Panc1 (cell line): ENCODE results near the gene CHD6. TPM values are rescaled to one million over a fixed set of nuclear protein-coding genes. Genes with fewer than 3 reads are reported as not detected.

Experiments used
- ATAC-seq: fragments of 200-7000 bp; cut with Tn5 transposase; 2 replicates; pipeline ENCODE4 v1.9.1; 2020; ENCODE audit warnings: mild to moderate bottlenecking, moderate library complexity
- BruUV-seq: library from RNA; stranded (reverse); fragments of 400-500 nt; replicated peaks from 2 replicates; lab custom pipeline; 2021; lab: Mats Ljungman, UMichigan
- CTCF ChIA-PET: fragments of 300-600 bp; sonication (Branson Sonifier 250); formaldehyde crosslinking; loops from one replicate; lab custom pipeline; 2022; ENCODE audit warnings: antibody characterized with exemption; lab: Charles Lee
- POLR2A ChIA-PET: fragments of 300-600 bp; sonication (Branson Sonifier 250); formaldehyde crosslinking; loops from one replicate; lab custom pipeline; 2022; ENCODE audit warnings: antibody characterized with exemption; lab: Charles Lee
- DNase-seq: peaks from one replicate; pipeline ENCODE4 v3.0.0-alpha.2; 2010; ENCODE audit warnings: low read depth, low spot score
- H3K27ac ChIP-seq: 2 replicates; pipeline ENCODE4 v1.5.1; 2011; ENCODE audit warnings: mild to moderate bottlenecking, low read length, inconsistent platforms
- H3K27me3 ChIP-seq: fragments of 200-500 bp; sonication (Bioruptor generic); 2 replicates; pipeline ENCODE4 v1.6.0; 2014; ENCODE audit warnings: low read length, inconsistent platforms; ENCODE audit not compliant: control insufficient read depth, insufficient read depth
- H3K36me3 ChIP-seq: fragments of 200-500 bp; sonication (Bioruptor generic); 2 replicates; pipeline ENCODE4 v1.5.1; 2014; ENCODE audit warnings: inconsistent platforms, mild to moderate bottlenecking, low read length, moderate library complexity; ENCODE audit not compliant: control insufficient read depth, insufficient read depth
- H3K4me1 ChIP-seq: 2 replicates; pipeline ENCODE4 v1.5.1; 2011; ENCODE audit warnings: inconsistent platforms, mild to moderate bottlenecking, low read length, moderate library complexity; ENCODE audit not compliant: control insufficient read depth, insufficient read depth
- H3K4me3 ChIP-seq, 2 experiments: 2 replicates each; pipeline ENCODE4 v1.5.1; 2011 to 2012; ENCODE audit warnings: low read depth in 2 of 2, low read length in 2 of 2, mild to moderate bottlenecking in 2 of 2, inconsistent platforms in 1 of 2, moderate library complexity in 1 of 2
- H3K9me3 ChIP-seq: fragments of 200-500 bp; sonication (Bioruptor generic); 2 replicates; pipeline ENCODE4 v1.5.1; 2014; ENCODE audit warnings: low read depth, mild to moderate bottlenecking, inconsistent platforms, low read length, moderate library complexity; ENCODE audit not compliant: control insufficient read depth, insufficient read depth
- CTCF ChIP-seq: fragments of 450-650 bp; IDR thresholded peaks from 2 replicates; pipeline ENCODE4 v1.5.1; 2017; ENCODE audit warnings: mild to moderate bottlenecking
- POLR2AphosphoS5 ChIP-seq: IDR thresholded peaks from 2 replicates; pipeline ENCODE4 v1.6.1; 2012; ENCODE audit warnings: mild to moderate bottlenecking, low read depth, low read length, moderate library complexity
- REST ChIP-seq, 2 experiments: IDR thresholded peaks; 2 replicates each; pipeline ENCODE4 v1.6.1; 2011 to 2012; ENCODE audit warnings: low read depth in 2 of 2, control low read depth in 1 of 2, low read length in 1 of 2, mild to moderate bottlenecking in 1 of 2, moderate library complexity in 1 of 2; ENCODE audit not compliant: insufficient read depth in 1 of 2
- SIN3A ChIP-seq: IDR thresholded peaks from 2 replicates; pipeline ENCODE4 v1.6.1; 2012; ENCODE audit warnings: low read depth, mild to moderate bottlenecking, low read length, moderate library complexity, borderline replicate concordance; ENCODE audit not compliant: insufficient read depth
- TCF7L2 ChIP-seq: IDR thresholded peaks from 2 replicates; pipeline ENCODE4 v1.6.1; 2011; ENCODE audit warnings: mild to moderate bottlenecking, low read depth, low read length, inconsistent platforms
- in situ Hi-C: cut with HindIII; loops from 2 replicates; pipeline ENCODE4 v1.10.0; 2016; ENCODE audit warnings: low sequenced_read_pairs, low pct_unique_long_range_greater_than_20kb
- intact Hi-C: fragments of 100-400 bp; cut with micrococcal nuclease; formaldehyde crosslinking; loops from one replicate; pipeline ENCODE4 v1.10.0; 2022; ENCODE audit not compliant: unreplicated experiment
- total RNA-seq: library from RNA; stranded (reverse); gene quantifications from one replicate; pipeline ENCODE4 v1.2.1, GENCODE V29; 2021; ENCODE audit not compliant: unreplicated experiment

Gene CHD6
- total RNA-seq, 1 experiment from 2014 or later = 21.3 TPM

- Histone ChIP-seq H3K4me1 (no peaks in the 10 kb centered on the region; the same call in 1 of the 2 replicates), H3K9me3 (peaks cover 3% of the 10 kb centered on the region; the same call in 1 of the 2 replicates), H3K27ac (no peak overlapping the region), H3K27me3 (no peaks in the 10 kb centered on the region), H3K36me3 (no peaks in the 10 kb centered on the region), H3K4me3 (no peak overlapping the region)
- no peak for TF ChIP-seq CTCF
- no peak for TF ChIP-seq SIN3A
- no peak for TF ChIP-seq TCF7L2
- CTCF ChIA-PET = no interaction called here
- ATAC-seq = no peak
- POLR2A ChIA-PET = no interaction called here
- in situ Hi-C loops = no loop called here
- DNase-seq = no peak
- intact Hi-C loops = no loop called here
- BruUV-seq = no TSS peak
Observed at GRCh38 chr20:41575412-41575811, 42.8 kb downstream of the CHD6 start.

GRCh38 chr20:41574802-41575389 is 43.3 kb downstream of the CHD6 start:
- DNase-seq (no peak), ATAC-seq (no peak)
- no peaks in the 10 kb centered on the region for H3K27me3 ChIP-seq
- in situ Hi-C loops = no loop called here
- no peaks in the 10 kb centered on the region for H3K36me3 ChIP-seq
- H3K27ac ChIP-seq = no peak overlapping the region
- no TSS peak for BruUV-seq
- intact Hi-C loops = no loop called here
- POLR2A ChIA-PET = no interaction called here
- no peak overlapping the region for H3K4me3 ChIP-seq
- H3K9me3 ChIP-seq = peaks cover 3% of the 10 kb centered on the region; the same call in 1 of the 2 replicates
- TF ChIP-seq TCF7L2 (no peak), CTCF (no peak), REST (IDR thresholded peaks at IDR 0.05; ENCODE audit: insufficient read depth in 1 of 2, low read depth in 2 of 2, low read length in 1 of 2) (no peak), SIN3A (no peak), POLR2AphosphoS5 (no peak)
- H3K4me1 ChIP-seq = no peaks in the 10 kb centered on the region; the same call in 1 of the 2 replicates
- CTCF ChIA-PET = no interaction called here
